HepG2 (cell line): ENCODE measurements around the gene TSSK3. TPM values are rescaled to one million over a fixed set of nuclear protein-coding genes. Genes with fewer than 3 reads are reported as not detected.

ENCODE experiments used
- AGO1 ChIP-seq: fragments of 200-400 bp; formaldehyde crosslinking; IDR thresholded peaks from 2 replicates; pipeline ENCODE4 v1.6.1; 2017; ENCODE audit warnings: mild to moderate bottlenecking, low read depth, low read length, moderate library complexity; ENCODE audit not compliant: poor library complexity, severe bottlenecking
- BHLHE40 ChIP-seq: IDR thresholded peaks from 2 replicates; pipeline ENCODE4 v1.6.1; 2011; ENCODE audit warnings: low read length, improper control_type of control experiment
- BRD4 ChIP-seq: sonication (generic); formaldehyde crosslinking; IDR thresholded peaks from 2 replicates; pipeline ENCODE4 v1.4.0; 2020; ENCODE audit warnings: missing genetic modification reagents
- CBX1 ChIP-seq: IDR thresholded peaks from one replicate; pipeline ENCODE4 v1.6.1; 2016; ENCODE audit warnings: antibody characterized with exemption, low read depth
- CENPX ChIP-seq: sonication (generic); formaldehyde crosslinking; IDR thresholded peaks from 2 replicates; pipeline ENCODE4 v1.9.0; 2021; ENCODE audit warnings: mild to moderate bottlenecking, missing genetic modification reagents, moderate library complexity
- CREB1 ChIP-seq, 2 experiments: fragments of 450-650 bp in 1 of 2; IDR thresholded peaks; 2 replicates each; pipeline ENCODE4 v1.6.1; 2016 to 2017; ENCODE audit warnings: control low read depth in 1 of 2, mild to moderate bottlenecking in 1 of 2, missing compliant biosample characterization in 1 of 2, missing genetic modification characterization in 1 of 2
- FOXM1 ChIP-seq: sonication (generic); formaldehyde crosslinking; IDR thresholded peaks from 2 replicates; pipeline ENCODE4 v1.5.0; 2020; ENCODE audit warnings: missing genetic modification reagents
- GLI4 ChIP-seq: sonication (generic); formaldehyde crosslinking; IDR thresholded peaks from 2 replicates; pipeline ENCODE4 v1.5.1; 2020; ENCODE audit warnings: missing genetic modification reagents, mild to moderate bottlenecking, moderate library complexity, borderline replicate concordance
- HOXA9 ChIP-seq: sonication (generic); formaldehyde crosslinking; IDR thresholded peaks from 2 replicates; pipeline ENCODE4 v1.8.1; 2022; ENCODE audit warnings: missing genetic modification reagents, mild to moderate bottlenecking, moderate library complexity, borderline replicate concordance
- RAD21 ChIP-seq: fragments of 450-650 bp; formaldehyde crosslinking; IDR thresholded peaks from 2 replicates; pipeline ENCODE4 v1.5.0; 2020; ENCODE audit warnings: mild to moderate bottlenecking
- RBM22 ChIP-seq: fragments of 200-400 bp; formaldehyde crosslinking; optimal IDR thresholded peaks from 2 replicates; pipeline ENCODE3; 2017; ENCODE audit warnings: mild to moderate bottlenecking, low read length, moderate library complexity
- ZBTB7A ChIP-seq: sonication (generic); formaldehyde crosslinking; IDR thresholded peaks from 2 replicates; pipeline ENCODE4 v1.8.0; 2022; ENCODE audit warnings: mild to moderate bottlenecking, missing genetic modification reagents
- ZFAT ChIP-seq: sonication (generic); formaldehyde crosslinking; conservative IDR thresholded peaks from 2 replicates; pipeline ENCODE4 v1.8.1; 2023; ENCODE audit warnings: missing genetic modification reagents, inconsistent platforms
- ZFP36 ChIP-seq: fragments of 150-350 bp; IDR thresholded peaks from 2 replicates; pipeline ENCODE4 v1.6.1; 2018; ENCODE audit warnings: borderline replicate concordance, low read length, low read depth; ENCODE audit not compliant: partially characterized antibody
- ZNF614 ChIP-seq: IDR thresholded peaks from 2 replicates; pipeline ENCODE4 v1.6.1; 2018; ENCODE audit warnings: missing biosample characterization, missing genetic modification reagents, inconsistent platforms, borderline replicate concordance
- polyA plus RNA-seq, 8 experiments: library from polyadenylated mRNA; depleted of rRNA in 3 of 8; stranded (reverse) in 7 of 8; unstranded in 1 of 8; fragments of >200 nt; fragmentation: Illumina TruSeq in 4 of 8; extraction: Trizol in 4 of 8; gene quantifications; 2 replicates each; pipeline versions ENCODE4 v1.2.1 to v1.2.3, GENCODE V29; 2011 to 2016; ENCODE audit warnings: low read depth in 4 of 8, missing spikeins in 1 of 8, mixed read lengths in 1 of 8; ENCODE audit not compliant: insufficient read depth in 1 of 8
- total RNA-seq, 5 experiments: library from RNA; depleted of rRNA; stranded (reverse); fragments of >200 nt; fragmentation: Illumina TruSeq; extraction: Trizol; gene quantifications; 2 replicates each; pipeline ENCODE4 v1.2.3, GENCODE V29; 2016; ENCODE audit warnings: low read depth in 1 of 5
- TF ChIP-seq, protein P1 (sequence below): sonication (generic); formaldehyde crosslinking; IDR thresholded peaks from 2 replicates; pipeline ENCODE4 v1.5.1; 2020; ENCODE audit warnings: missing genetic modification reagents, mild to moderate bottlenecking, borderline replicate concordance
- TF ChIP-seq, protein P2 (sequence below): IDR thresholded peaks from 2 replicates; pipeline ENCODE4 v1.6.1; 2016; ENCODE audit warnings: low read depth, borderline replicate concordance
- TF ChIP-seq, protein P3 (sequence below): IDR thresholded peaks from 2 replicates; pipeline ENCODE4 v1.6.1; 2016; ENCODE audit warnings: mild to moderate bottlenecking
- TF ChIP-seq, protein P4 (sequence below): sonication (generic); formaldehyde crosslinking; IDR thresholded peaks from 2 replicates; pipeline ENCODE4 v1.8.1; 2023; ENCODE audit warnings: mild to moderate bottlenecking, moderate library complexity, missing genetic modification reagents
- TF ChIP-seq, protein P5 (sequence below): sonication (generic); formaldehyde crosslinking; IDR thresholded peaks from 2 replicates; pipeline ENCODE4 v1.4.0; 2020; ENCODE audit warnings: mild to moderate bottlenecking, missing genetic modification reagents, borderline replicate concordance
- TF ChIP-seq, protein P6 (sequence below): sonication (generic); formaldehyde crosslinking; IDR thresholded peaks from 2 replicates; pipeline ENCODE4 v1.5.1; 2020; ENCODE audit warnings: missing genetic modification reagents, mild to moderate bottlenecking, borderline replicate concordance

TSSK3 gene
- total and polyA plus RNA-seq, 2 of the 13 experiments (the other 11 are each of a cell fraction or from before 2014, with no cell fraction given), result 1.0 to 1.1 TPM

DNA sequence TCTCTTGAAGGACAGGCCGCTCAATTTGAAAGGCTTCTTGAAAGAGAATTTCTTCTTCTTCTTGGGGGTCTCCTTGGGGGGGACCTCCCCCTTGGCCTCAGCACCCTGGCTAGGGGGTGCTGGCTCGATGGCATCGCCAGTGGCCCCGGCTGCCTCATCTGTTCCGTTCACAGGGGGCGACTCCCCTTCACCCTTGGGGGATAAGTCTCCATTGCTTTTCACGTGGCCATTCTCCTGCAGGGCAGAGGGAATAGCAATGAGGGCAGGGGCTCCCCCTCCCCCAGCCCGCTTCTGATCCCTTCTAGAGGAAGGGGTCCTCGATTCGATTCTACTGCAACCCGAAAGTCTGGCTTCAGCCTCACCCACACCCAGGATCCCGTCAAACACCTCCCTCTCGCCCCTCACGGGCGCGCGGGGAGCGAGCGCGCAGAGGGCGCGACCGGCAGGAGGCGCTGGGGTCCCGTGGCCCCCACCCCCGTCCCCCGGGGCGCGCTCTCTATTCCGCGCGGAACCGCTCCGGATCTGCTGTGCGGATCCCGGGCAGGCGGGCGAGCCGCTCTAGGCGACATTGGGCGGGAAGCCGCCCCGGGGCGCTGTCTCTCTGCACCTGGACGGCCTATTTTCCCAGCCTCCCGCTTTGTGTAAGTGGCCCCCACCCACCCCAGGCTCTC, 27.3 kb upstream of the TSSK3 start (continued):
- no peak for TF ChIP-seq CREB1 (IDR thresholded peaks at IDR 0.05)
- no peak for TF ChIP-seq CREB1 (CRISPR knock-in tag; IDR thresholded peaks at IDR 0.05)
- TF ChIP-seq BHLHE40, result 0 out of 2 replicates have a peak, but pooled peaks have one; percentile 14
- TF ChIP-seq, protein P1, sequence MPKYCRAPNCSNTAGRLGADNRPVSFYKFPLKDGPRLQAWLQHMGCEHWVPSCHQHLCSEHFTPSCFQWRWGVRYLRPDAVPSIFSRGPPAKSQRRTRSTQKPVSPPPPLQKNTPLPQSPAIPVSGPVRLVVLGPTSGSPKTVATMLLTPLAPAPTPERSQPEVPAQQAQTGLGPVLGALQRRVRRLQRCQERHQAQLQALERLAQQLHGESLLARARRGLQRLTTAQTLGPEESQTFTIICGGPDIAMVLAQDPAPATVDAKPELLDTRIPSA (CRISPR knock-in tag), result no peak
- TF ChIP-seq, protein P2, sequence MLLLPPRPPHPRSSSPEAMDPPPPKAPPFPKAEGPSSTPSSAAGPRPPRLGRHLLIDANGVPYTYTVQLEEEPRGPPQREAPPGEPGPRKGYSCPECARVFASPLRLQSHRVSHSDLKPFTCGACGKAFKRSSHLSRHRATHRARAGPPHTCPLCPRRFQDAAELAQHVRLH (CRISPR knock-in tag), result 0 out of 2 replicates have a peak, but pooled peaks have one; percentile 23
- TF ChIP-seq AGO1, result peak; percentile 0
- peak; percentile 85 for TF ChIP-seq RAD21 (CRISPR knock-in tag)
- no peak for TF ChIP-seq CBX1
- no peak for TF ChIP-seq GLI4 (CRISPR knock-in tag)
- TF ChIP-seq, protein P3, sequence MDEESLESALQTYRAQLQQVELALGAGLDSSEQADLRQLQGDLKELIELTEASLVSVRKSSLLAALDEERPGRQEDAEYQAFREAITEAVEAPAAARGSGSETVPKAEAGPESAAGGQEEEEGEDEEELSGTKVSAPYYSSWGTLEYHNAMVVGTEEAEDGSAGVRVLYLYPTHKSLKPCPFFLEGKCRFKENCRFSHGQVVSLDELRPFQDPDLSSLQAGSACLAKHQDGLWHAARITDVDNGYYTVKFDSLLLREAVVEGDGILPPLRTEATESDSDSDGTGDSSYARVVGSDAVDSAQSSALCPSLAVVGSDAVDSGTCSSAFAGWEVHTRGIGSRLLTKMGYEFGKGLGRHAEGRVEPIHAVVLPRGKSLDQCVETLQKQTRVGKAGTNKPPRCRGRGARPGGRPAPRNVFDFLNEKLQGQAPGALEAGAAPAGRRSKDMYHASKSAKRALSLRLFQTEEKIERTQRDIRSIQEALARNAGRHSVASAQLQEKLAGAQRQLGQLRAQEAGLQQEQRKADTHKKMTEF (CRISPR knock-in tag), result peak; percentile 58; the same call in 1 of the 2 replicates
- TF ChIP-seq, protein P4, sequence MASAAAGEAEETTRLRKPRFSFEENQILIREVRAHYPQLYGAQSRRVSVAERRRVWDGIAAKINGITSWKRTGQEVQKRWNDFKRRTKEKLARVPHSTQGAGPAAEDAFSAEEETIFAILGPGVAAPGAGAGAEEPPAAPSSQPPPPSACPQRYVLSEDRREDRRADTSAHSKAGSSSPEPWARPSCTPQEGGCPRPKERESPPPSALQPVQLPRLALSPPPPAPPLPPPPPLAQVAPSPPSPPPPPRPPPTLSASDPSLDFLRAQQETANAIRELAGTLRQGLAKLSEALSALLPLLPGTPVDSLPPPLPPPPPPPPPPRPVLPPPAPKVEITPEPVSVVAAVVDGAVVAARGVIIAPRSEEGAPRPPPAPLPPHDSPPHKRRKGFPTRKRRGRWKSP (CRISPR knock-in tag), result no peak
- TF ChIP-seq ZFP36, result no peak
- TF ChIP-seq, protein P5, sequence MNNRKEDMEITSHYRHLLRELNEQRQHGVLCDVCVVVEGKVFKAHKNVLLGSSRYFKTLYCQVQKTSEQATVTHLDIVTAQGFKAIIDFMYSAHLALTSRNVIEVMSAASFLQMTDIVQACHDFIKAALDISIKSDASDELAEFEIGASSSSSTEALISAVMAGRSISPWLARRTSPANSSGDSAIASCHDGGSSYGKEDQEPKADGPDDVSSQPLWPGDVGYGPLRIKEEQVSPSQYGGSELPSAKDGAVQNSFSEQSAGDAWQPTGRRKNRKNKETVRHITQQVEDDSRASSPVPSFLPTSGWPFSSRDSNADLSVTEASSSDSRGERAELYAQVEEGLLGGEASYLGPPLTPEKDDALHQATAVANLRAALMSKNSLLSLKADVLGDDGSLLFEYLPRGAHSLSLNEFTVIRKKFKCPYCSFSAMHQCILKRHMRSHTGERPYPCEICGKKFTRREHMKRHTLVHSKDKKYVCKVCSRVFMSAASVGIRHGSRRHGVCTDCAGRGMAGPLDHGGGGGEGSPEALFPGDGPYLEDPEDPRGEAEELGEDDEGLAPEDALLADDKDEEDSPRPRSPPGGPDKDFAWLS (CRISPR knock-in tag), result no peak
- TF ChIP-seq, protein P6, sequence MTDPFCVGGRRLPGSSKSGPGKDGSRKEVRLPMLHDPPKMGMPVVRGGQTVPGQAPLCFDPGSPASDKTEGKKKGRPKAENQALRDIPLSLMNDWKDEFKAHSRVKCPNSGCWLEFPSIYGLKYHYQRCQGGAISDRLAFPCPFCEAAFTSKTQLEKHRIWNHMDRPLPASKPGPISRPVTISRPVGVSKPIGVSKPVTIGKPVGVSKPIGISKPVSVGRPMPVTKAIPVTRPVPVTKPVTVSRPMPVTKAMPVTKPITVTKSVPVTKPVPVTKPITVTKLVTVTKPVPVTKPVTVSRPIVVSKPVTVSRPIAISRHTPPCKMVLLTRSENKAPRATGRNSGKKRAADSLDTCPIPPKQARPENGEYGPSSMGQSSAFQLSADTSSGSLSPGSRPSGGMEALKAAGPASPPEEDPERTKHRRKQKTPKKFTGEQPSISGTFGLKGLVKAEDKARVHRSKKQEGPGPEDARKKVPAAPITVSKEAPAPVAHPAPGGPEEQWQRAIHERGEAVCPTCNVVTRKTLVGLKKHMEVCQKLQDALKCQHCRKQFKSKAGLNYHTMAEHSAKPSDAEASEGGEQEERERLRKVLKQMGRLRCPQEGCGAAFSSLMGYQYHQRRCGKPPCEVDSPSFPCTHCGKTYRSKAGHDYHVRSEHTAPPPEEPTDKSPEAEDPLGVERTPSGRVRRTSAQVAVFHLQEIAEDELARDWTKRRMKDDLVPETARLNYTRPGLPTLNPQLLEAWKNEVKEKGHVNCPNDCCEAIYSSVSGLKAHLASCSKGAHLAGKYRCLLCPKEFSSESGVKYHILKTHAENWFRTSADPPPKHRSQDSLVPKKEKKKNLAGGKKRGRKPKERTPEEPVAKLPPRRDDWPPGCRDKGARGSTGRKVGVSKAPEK (CRISPR knock-in tag), result no peak
- TF ChIP-seq RBM22, result peak; percentile 10
- TF ChIP-seq HOXA9 (CRISPR knock-in tag), result no peak
- no peak for TF ChIP-seq ZFAT
- TF ChIP-seq ZNF614 (CRISPR knock-in tag), result peak; percentile 43; the same call in 1 of the 2 replicates
- 0 out of 2 replicates have a peak, but pooled peaks have one; percentile 28 for TF ChIP-seq ZBTB7A (CRISPR knock-in tag)
- TF ChIP-seq FOXM1 (CRISPR knock-in tag), result no peak
- TF ChIP-seq CENPX (CRISPR knock-in tag), result no peak
- no peak for TF ChIP-seq BRD4 (CRISPR knock-in tag)
